Uterus (tissue), 4 donors: Measurements from ENCODE around the gene GCK. TPM values are rescaled to one million over a fixed set of nuclear protein-coding genes. Genes with fewer than 3 reads are reported as not detected.
"Not testable (repeated sequence)": the region's sequence is repeated elsewhere in the genome, so short reads cannot be mapped to it uniquely, and the experiment has no call there.

ENCODE experiments used
- DNase-seq, 2 donors: peaks; one replicate each; pipeline ENCODE4 v3.0.0-alpha.2; 2019 to 2020
- H3K27ac ChIP-seq, 2 donors: fragments of 200-600 bp; sonication (generic); 1 replicate in 1 of 2; 2 replicates in 1 of 2; pipeline ENCODE4 v1.5.1; 2016 to 2018
- H3K27me3 ChIP-seq, 2 donors: fragments of 200-600 bp; sonication (generic); one replicate each; pipeline ENCODE4 v1.5.1; 2018 to 2019; ENCODE audit warnings: control low read depth in 1 of 2
- H3K36me3 ChIP-seq, 2 donors: fragments of 200-600 bp; sonication (generic); one replicate each; pipeline ENCODE4 v1.5.1; 2019; ENCODE audit warnings: control low read depth in 1 of 2
- H3K4me1 ChIP-seq, 2 donors: fragments of 200-600 bp; sonication (generic); one replicate each; pipeline ENCODE4 v1.5.1; 2018 to 2019; ENCODE audit warnings: control low read depth in 1 of 2
- H3K4me3 ChIP-seq, 2 donors: fragments of 200-600 bp; sonication (generic); 1 replicate in 1 of 2; 2 replicates in 1 of 2; pipeline ENCODE4 v1.5.1; 2018 to 2019; ENCODE audit warnings: mild to moderate bottlenecking in 1 of 2
- H3K9me3 ChIP-seq, 2 donors: fragments of 200-600 bp; sonication (generic); one replicate each; pipeline ENCODE4 v1.5.1; 2019; ENCODE audit warnings: control low read depth in 1 of 2
- CTCF ChIP-seq, 4 experiments: fragments of 200-600 bp in 2 of 4; fragments of 450-650 bp in 2 of 4; sonication (generic) in 2 of 4; IDR thresholded peaks; one replicate each; pipeline ENCODE4 v1.5.1; 2016 to 2019; ENCODE audit warnings: antibody characterized with exemption in 4 of 4, mild to moderate bottlenecking in 2 of 4, moderate library complexity in 1 of 4
- POLR2A ChIP-seq, 2 donors: fragments of 450-650 bp; IDR thresholded peaks; one replicate each; pipeline ENCODE4 v1.6.1; 2016; ENCODE audit warnings: antibody characterized with exemption in 2 of 2, mild to moderate bottlenecking in 1 of 2, moderate library complexity in 1 of 2
- intact Hi-C: fragments of 100-400 bp; cut with DNase I; formaldehyde crosslinking; loops from one replicate; pipeline ENCODE4 v1.15.1; 2023; ENCODE audit warnings: low total_unique reads
- total RNA-seq, 4 donors: library from RNA; depleted of rRNA in 3 of 4; stranded (reverse); fragments of >200 nt in 3 of 4; gene quantifications; one replicate each; pipeline versions ENCODE4 v1.1.0 to v1.2.4, GENCODE V29; 2014 to 2023
- donor health status: DM: yes; HTN: yes; CAD: no.

GCK gene
- total RNA-seq, 4 donors from 2014 or later: 0.29 to 2.6 (median 1.8) TPM; not detected in 1

DNA sequence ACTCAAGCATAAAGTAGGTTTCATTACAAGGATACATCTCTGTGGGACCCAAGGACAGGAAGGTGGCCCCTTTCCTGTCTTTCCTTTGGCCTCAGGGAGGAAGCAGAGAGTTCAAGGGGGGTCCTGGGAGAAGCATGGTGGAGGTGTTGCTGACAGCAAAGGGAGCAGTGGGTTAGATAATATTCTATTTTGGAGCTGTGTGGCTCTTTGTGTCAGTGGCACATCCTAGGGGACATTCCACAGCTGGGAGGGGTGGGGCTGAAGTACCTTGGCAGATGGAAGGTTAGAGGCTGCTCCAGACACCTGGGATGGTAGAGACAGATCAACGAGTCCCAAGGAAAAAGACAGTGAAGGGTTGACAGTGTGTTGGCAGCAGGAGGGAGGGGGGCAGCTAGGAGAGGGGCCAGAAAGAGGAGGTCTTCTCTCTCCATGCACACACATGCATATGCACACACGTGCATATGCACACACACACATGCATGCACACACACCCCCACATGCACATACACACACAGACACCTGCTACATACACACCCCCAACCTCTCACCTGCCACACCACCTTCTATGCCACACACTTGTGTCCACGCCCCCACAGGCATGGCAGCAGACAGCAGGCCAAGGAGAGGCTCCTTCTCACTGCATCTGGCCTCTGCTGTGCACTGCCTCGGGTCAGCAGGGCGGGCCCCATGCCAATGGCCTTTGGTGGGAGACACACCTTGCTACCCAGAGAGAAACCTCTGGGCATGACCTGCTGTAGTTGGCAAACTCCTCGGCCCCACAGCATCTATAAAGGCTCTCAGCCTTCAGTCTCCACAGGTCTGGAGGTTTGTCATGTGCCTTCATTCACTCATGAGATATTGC lies 60.3 kb downstream of the GCK start:
- no peaks in the 10 kb centered on the region for H3K9me3 ChIP-seq
- H3K36me3 ChIP-seq: no peaks in the 10 kb centered on the region
- no peak overlapping the region for H3K27ac ChIP-seq
- intact Hi-C loops: no loop called here
- H3K27me3 ChIP-seq: no peaks in the 10 kb centered on the region
- no peak overlapping the region for H3K4me3 ChIP-seq
- H3K4me1 ChIP-seq: no peaks in the 10 kb centered on the region
- DNase-seq: no peak
- TF ChIP-seq CTCF (IDR thresholded peaks at IDR 0.05): no peak
- TF ChIP-seq POLR2A (IDR thresholded peaks at IDR 0.05): no peak

DNA sequence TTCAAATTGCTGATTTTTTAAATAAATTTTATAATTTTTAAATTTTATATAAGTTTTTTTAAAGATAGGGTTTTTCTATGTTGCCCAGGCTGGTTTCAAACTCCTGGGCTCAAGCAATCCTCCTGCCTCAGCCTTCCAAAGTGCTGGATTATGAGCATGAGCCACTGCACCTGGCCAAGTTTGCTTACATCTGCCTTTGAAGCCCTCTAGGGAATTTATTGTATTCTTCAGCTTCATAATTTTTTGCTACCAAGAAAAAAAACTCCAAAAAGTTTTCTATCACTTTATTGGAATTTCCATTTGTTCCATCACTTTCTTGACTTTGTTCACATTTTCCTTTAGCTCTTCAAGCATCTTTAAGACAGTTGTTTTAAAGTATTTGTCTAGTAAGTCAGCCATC lies 62.1 kb downstream of the GCK start:
- TF ChIP-seq POLR2A (IDR thresholded peaks at IDR 0.05) (no peak), CTCF (IDR thresholded peaks at IDR 0.05) (no peak)
- H3K4me1 ChIP-seq: no peaks in the 10 kb centered on the region
- no peaks in the 10 kb centered on the region for H3K36me3 ChIP-seq
- intact Hi-C loops: no loop called here
- H3K9me3 ChIP-seq: no peaks in the 10 kb centered on the region
- DNase-seq: no peak
- H3K27ac ChIP-seq: no peak overlapping the region
- H3K27me3 ChIP-seq: no peaks in the 10 kb centered on the region
- no peak overlapping the region for H3K4me3 ChIP-seq

DNA sequence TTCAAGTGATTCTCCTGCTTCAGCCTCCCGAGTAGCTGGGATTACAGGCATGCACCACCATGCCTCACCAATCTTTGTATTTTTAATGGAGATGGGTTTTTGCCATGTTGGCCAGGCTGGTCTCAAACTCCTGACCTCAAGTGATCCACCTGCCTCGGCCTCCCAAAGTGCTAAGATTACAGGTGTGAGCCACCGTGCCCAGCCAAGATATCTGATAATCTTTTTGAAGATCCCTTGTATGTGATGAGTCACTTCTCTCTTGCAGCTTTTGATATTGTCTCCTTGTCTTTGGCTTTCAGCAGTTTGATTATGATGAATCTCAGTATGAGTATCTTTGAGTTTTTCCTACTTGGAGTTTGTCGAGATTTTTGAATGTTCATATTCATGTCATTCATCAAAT lies 62.7 kb downstream of the GCK start:
- H3K27ac ChIP-seq, DNase-seq, H3K4me3 ChIP-seq, H3K9me3 ChIP-seq, H3K4me1 ChIP-seq, H3K36me3 ChIP-seq, H3K27me3 ChIP-seq, intact Hi-C loops: not testable (repeated sequence)

DNA sequence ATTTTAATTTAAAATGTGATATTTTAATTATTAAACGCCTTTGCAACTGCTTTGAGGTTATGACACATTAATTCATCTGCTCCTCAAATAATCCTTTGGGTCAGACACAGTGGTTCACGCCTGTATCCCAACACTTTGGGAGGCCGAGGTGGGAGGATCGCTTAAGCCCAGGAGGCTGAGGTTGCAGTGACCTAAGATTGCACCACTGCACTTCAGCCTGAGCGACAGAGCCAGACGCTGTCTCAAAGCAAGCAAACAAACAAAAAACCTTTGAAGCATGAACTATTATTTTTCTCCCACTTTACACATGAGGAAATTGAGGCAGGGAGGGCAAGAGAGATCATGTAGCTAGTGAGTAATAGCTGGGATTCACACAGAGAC lies 64.4 kb downstream of the GCK start:
- Histone ChIP-seq H3K4me3 (no peak overlapping the region), H3K36me3 (no peaks in the 10 kb centered on the region), H3K4me1 (peaks cover 0 to 3% of the 10 kb centered on the region in 2 donors), H3K27me3 (no peaks in the 10 kb centered on the region), H3K9me3 (no peaks in the 10 kb centered on the region), H3K27ac (no peak overlapping the region)
- TF ChIP-seq CTCF (IDR thresholded peaks at IDR 0.05) (no peak), POLR2A (IDR thresholded peaks at IDR 0.05) (no peak)
- intact Hi-C loops: no loop called here
- no peak for DNase-seq

DNA sequence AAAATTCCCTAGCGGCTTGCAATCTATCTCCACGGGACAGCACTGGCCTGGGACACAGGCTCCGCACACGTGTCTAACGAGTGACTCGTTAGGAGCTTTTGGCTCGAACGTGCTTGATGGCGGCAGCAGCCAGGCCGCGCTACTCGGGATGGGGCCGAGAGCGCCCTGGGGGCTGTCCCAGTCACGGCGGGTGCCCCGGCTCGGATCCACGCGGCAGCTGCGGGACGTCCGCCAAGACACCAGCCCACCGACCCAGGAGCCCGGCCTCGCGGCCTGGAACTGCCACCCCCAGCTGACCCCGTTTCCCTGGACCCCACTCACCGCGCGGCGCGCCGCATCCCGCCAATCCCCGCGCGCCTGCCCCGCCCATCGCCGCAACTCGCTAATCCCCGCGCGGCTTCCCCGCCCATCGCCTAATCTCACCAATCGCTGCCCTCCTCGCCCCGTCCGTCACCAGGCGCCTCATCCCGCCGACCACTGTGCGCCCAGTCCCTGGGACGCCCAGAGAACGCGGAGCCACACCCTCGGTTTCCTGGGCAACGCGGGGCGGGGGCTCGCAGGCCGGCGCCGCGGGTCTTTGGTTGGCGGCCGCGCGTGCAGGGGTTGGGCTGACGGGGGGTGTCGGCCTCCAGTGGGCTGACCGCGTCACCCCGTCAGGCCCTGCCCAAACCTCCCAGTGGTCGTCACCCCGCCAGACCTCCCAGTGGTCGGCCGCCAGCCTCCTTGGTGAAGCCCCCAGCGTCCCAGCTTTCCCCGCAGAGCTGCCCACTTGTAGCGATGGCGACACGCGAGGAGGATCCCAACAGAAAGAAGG lies 65.8 kb downstream of the GCK start, which contains the start of gene POLD2:
Gene POLD2 (minus strand): TSS at position 359 of the 814 bp plus-strand sequence. CDS start 1,495 bp downstream, outside the sequence.
- DNase-seq: peak; percentile 97 to 99
- TF ChIP-seq CTCF (IDR thresholded peaks at IDR 0.05) (no peak), POLR2A (IDR thresholded peaks at IDR 0.05) (peak in 1 of 2 donors; percentile 75)
- Histone ChIP-seq H3K27me3 (no peaks in the 10 kb centered on the region), H3K4me1 (peaks cover 0 to 3% of the 10 kb centered on the region in 2 donors), H3K9me3 (no peaks in the 10 kb centered on the region), H3K27ac (peak within 1 kb of the TSS; percentile 77 to 95), H3K36me3 (no peaks in the 10 kb centered on the region), H3K4me3 (peak within 1 kb of the TSS; percentile 56 to 97)
- intact Hi-C loops: no loop called here
